ENCODE results near the gene OR6B3. TPM values are rescaled to one million over a fixed set of nuclear protein-coding genes. Genes with fewer than 3 reads are reported as not detected.

The OR6B3 gene
- polyA plus RNA-seq (2013): not detected

GRCh38 chr2:240053173-240054155 lies at the start of gene OR6B3:
Gene OR6B3 (minus strand): TSS chr2:240053521.
- WGBS (ENCODE audit: insufficient coverage): 67% methylated on average over 22 of the region's 28 CpGs
- Histone ChIP-seq H3K4me1 (ENCODE audit: control extremely low read depth in 1 of 4, control insufficient read depth in 4 of 4, insufficient read depth in 4 of 4, low read length in 3 of 4) (no peaks in the 10 kb centered on the region), H3K27ac (ENCODE audit: insufficient read depth in 1 of 2, low read depth in 1 of 2, low read length in 2 of 2, poor library complexity in 1 of 2, severe bottlenecking in 2 of 2) (no peak within 1 kb of the TSS), H3K4me3 (ENCODE audit: control insufficient read depth in 1 of 7, extremely low read depth in 1 of 7, insufficient read depth in 4 of 7, low read depth in 2 of 7, low read length in 6 of 7) (no peak within 1 kb of the TSS), H3K36me3 (ENCODE audit: control insufficient read depth in 4 of 4, insufficient read depth in 4 of 4, low read length in 3 of 4) (no peaks in the 10 kb centered on the region), H3K9me3 (ENCODE audit: control extremely low read depth in 1 of 5, control insufficient read depth in 4 of 5, insufficient read depth in 2 of 5, low read depth in 1 of 5, low read length in 4 of 5) (no peaks in the 10 kb centered on the region), H3K27me3 (replicated peaks in 2 of 5; ENCODE audit: control insufficient read depth in 4 of 5, insufficient read depth in 5 of 5, low read length in 4 of 5) (peaks cover 3 to 83% (median 17%) of the 10 kb centered on the region in 5 experiments)
- ChIA-PET POLR2A (no interaction called here), CTCF (interaction anchor here (0.8 kb wide), 1 partner anchor 8 kb away, joined by 3 read pairs; no protein-coding TSS in a partner anchor)
- no peak for DNase-seq

DNA sequence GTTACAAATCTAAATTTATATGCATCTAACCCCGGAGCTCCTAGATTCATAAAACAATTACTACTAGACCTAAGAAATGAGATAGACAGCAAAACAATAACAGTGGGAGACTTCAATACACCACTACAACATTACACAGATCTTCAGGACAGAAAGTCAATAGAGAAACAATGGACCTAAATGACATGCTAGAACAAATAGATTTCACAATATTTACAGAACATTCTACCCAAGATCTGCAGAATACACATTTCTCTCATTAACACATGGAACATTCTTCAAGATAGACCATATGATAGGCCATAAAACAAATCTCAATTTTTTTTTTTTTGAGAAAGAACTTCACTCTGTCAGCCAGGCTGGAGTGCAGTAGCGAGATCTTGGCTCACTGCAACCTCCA lies 45.0 kb upstream of the OR6B3 start:
- Histone ChIP-seq H3K27me3 (replicated peaks in 2 of 5; ENCODE audit: control insufficient read depth in 4 of 5, insufficient read depth in 5 of 5, low read length in 4 of 5) (peaks cover 27 to 66% (median 29%) of the 10 kb centered on the region in 5 experiments), H3K36me3 (ENCODE audit: control insufficient read depth in 4 of 4, insufficient read depth in 4 of 4, low read length in 3 of 4) (no peaks in the 10 kb centered on the region), H3K4me3 (ENCODE audit: control insufficient read depth in 1 of 7, extremely low read depth in 1 of 7, insufficient read depth in 4 of 7, low read depth in 2 of 7, low read length in 6 of 7) (no peak overlapping the region), H3K4me1 (ENCODE audit: control extremely low read depth in 1 of 4, control insufficient read depth in 4 of 4, insufficient read depth in 4 of 4, low read length in 3 of 4) (no peaks in the 10 kb centered on the region), H3K9me3 (ENCODE audit: control extremely low read depth in 1 of 5, control insufficient read depth in 4 of 5, insufficient read depth in 2 of 5, low read depth in 1 of 5, low read length in 4 of 5) (peaks cover 2 to 23% (median 5%) of the 10 kb centered on the region in 5 experiments), H3K27ac (ENCODE audit: insufficient read depth in 1 of 2, low read depth in 1 of 2, low read length in 2 of 2, poor library complexity in 1 of 2, severe bottlenecking in 2 of 2) (no peak overlapping the region)
- WGBS (ENCODE audit: insufficient coverage): no CpG with 5 or more reads among the region's 2 CpGs
- POLR2A ChIA-PET: no interaction called here
- CTCF ChIA-PET: no interaction called here
- DNase-seq: no peak

- Histone ChIP-seq H3K27me3 (replicated peaks in 2 of 5; ENCODE audit: control insufficient read depth in 4 of 5, insufficient read depth in 5 of 5, low read length in 4 of 5) (peaks cover 28 to 64% (median 30%) of the 10 kb centered on the region in 5 experiments), H3K36me3 (ENCODE audit: control insufficient read depth in 4 of 4, insufficient read depth in 4 of 4, low read length in 3 of 4) (no peaks in the 10 kb centered on the region), H3K27ac (ENCODE audit: insufficient read depth in 1 of 2, low read depth in 1 of 2, low read length in 2 of 2, poor library complexity in 1 of 2, severe bottlenecking in 2 of 2) (no peak overlapping the region), H3K9me3 (ENCODE audit: control extremely low read depth in 1 of 5, control insufficient read depth in 4 of 5, insufficient read depth in 2 of 5, low read depth in 1 of 5, low read length in 4 of 5) (peaks cover 3 to 23% (median 5%) of the 10 kb centered on the region in 5 experiments), H3K4me1 (ENCODE audit: control extremely low read depth in 1 of 4, control insufficient read depth in 4 of 4, insufficient read depth in 4 of 4, low read length in 3 of 4) (no peaks in the 10 kb centered on the region), H3K4me3 (ENCODE audit: control insufficient read depth in 1 of 7, extremely low read depth in 1 of 7, insufficient read depth in 4 of 7, low read depth in 2 of 7, low read length in 6 of 7) (no peak overlapping the region)
- 6% methylated on average over 39 of the region's 43 CpGs for WGBS (ENCODE audit: insufficient coverage)
- POLR2A ChIA-PET: no interaction called here
- no peak for DNase-seq
- CTCF ChIA-PET: no interaction called here
These were observed 42.5 kb upstream of the OR6B3 start for GRCh38 chr2:240095556-240096523.

DNA sequence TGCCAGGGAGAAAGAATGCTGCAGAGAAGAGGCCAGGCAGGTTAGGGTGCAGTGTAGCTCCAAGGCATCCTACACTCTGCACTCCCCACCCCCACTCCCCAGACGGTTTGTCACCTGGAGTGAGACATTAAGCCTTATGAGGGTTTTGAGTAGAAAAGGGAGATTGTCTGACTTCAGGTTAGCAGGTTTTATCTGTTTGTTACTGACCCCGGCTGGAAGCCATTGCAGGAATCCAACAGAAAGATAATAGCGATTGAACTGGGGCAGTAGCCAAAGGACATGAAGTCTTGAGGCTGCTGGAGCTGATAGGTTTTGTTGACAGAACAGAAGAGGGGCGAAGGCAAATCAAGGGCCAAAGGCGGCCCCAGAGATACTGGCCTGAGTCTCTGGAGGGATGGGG lies 36.0 kb upstream of the OR6B3 start:
- ChIA-PET POLR2A (no interaction called here), CTCF (interaction anchor here (1.8 kb wide), 1 partner anchor 28 kb away, joined by 5 read pairs; no protein-coding TSS in a partner anchor)

DNA sequence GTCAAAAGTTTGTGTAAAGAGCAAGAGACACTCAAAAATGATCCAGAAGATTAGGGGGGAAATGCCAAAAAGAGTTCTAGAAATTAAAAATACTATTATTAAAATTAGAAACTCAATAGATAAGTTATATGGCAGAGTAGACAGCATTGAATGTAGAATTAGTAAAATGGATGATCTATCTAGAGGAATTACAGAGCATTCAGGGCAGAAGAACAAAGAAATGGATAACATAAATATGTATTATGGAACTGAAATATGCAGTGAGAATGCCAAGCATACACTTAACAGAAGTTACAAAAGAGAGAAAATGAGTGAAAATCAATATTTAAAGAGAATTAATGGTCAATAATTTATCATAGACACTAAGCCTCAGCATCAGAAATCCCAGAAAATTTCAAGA lies 33.2 kb upstream of the OR6B3 start:
- Histone ChIP-seq H3K27me3 (replicated peaks in 2 of 5; ENCODE audit: control insufficient read depth in 4 of 5, insufficient read depth in 5 of 5, low read length in 4 of 5) (peaks cover 0 to 6% (median 3%) of the 10 kb centered on the region in 5 experiments), H3K36me3 (ENCODE audit: control insufficient read depth in 4 of 4, insufficient read depth in 4 of 4, low read length in 3 of 4) (no peaks in the 10 kb centered on the region), H3K4me1 (ENCODE audit: control extremely low read depth in 1 of 4, control insufficient read depth in 4 of 4, insufficient read depth in 4 of 4, low read length in 3 of 4) (no peaks in the 10 kb centered on the region), H3K27ac (ENCODE audit: insufficient read depth in 1 of 2, low read depth in 1 of 2, low read length in 2 of 2, poor library complexity in 1 of 2, severe bottlenecking in 2 of 2) (no peak overlapping the region), H3K9me3 (ENCODE audit: control extremely low read depth in 1 of 5, control insufficient read depth in 4 of 5, insufficient read depth in 2 of 5, low read depth in 1 of 5, low read length in 4 of 5) (peaks cover 0 to 10% (median 6%) of the 10 kb centered on the region in 5 experiments), H3K4me3 (ENCODE audit: control insufficient read depth in 1 of 7, extremely low read depth in 1 of 7, insufficient read depth in 4 of 7, low read depth in 2 of 7, low read length in 6 of 7) (no peak overlapping the region)
- DNase-seq: no peak
- ChIA-PET CTCF (no interaction called here), POLR2A (no interaction called here)

More for the DNA sequence above, 36.0 kb upstream of the OR6B3 start:
- Histone ChIP-seq H3K9me3 (ENCODE audit: control extremely low read depth in 1 of 5, control insufficient read depth in 4 of 5, insufficient read depth in 2 of 5, low read depth in 1 of 5, low read length in 4 of 5) (peaks cover 0 to 12% (median 9%) of the 10 kb centered on the region in 5 experiments), H3K4me1 (ENCODE audit: control extremely low read depth in 1 of 4, control insufficient read depth in 4 of 4, insufficient read depth in 4 of 4, low read length in 3 of 4) (no peaks in the 10 kb centered on the region), H3K36me3 (ENCODE audit: control insufficient read depth in 4 of 4, insufficient read depth in 4 of 4, low read length in 3 of 4) (no peaks in the 10 kb centered on the region), H3K27me3 (replicated peaks in 2 of 5; ENCODE audit: control insufficient read depth in 4 of 5, insufficient read depth in 5 of 5, low read length in 4 of 5) (peaks cover 4 to 21% (median 5%) of the 10 kb centered on the region in 5 experiments), H3K4me3 (ENCODE audit: control insufficient read depth in 1 of 7, extremely low read depth in 1 of 7, insufficient read depth in 4 of 7, low read depth in 2 of 7, low read length in 6 of 7) (no peak overlapping the region), H3K27ac (ENCODE audit: insufficient read depth in 1 of 2, low read depth in 1 of 2, low read length in 2 of 2, poor library complexity in 1 of 2, severe bottlenecking in 2 of 2) (no peak overlapping the region)
- WGBS (ENCODE audit: insufficient coverage): 90% methylated on average over 3 of the region's 5 CpGs
- DNase-seq: no peak

- Histone ChIP-seq H3K4me3 (ENCODE audit: control insufficient read depth in 1 of 7, extremely low read depth in 1 of 7, insufficient read depth in 4 of 7, low read depth in 2 of 7, low read length in 6 of 7) (no peak overlapping the region), H3K27me3 (replicated peaks in 2 of 5; ENCODE audit: control insufficient read depth in 4 of 5, insufficient read depth in 5 of 5, low read length in 4 of 5) (peaks cover 0 to 4% (median 2%) of the 10 kb centered on the region in 5 experiments), H3K27ac (ENCODE audit: insufficient read depth in 1 of 2, low read depth in 1 of 2, low read length in 2 of 2, poor library complexity in 1 of 2, severe bottlenecking in 2 of 2) (no peak overlapping the region), H3K9me3 (ENCODE audit: control extremely low read depth in 1 of 5, control insufficient read depth in 4 of 5, insufficient read depth in 2 of 5, low read depth in 1 of 5, low read length in 4 of 5) (peaks cover 0 to 18% (median 5%) of the 10 kb centered on the region in 5 experiments), H3K36me3 (ENCODE audit: control insufficient read depth in 4 of 4, insufficient read depth in 4 of 4, low read length in 3 of 4) (no peaks in the 10 kb centered on the region), H3K4me1 (ENCODE audit: control extremely low read depth in 1 of 4, control insufficient read depth in 4 of 4, insufficient read depth in 4 of 4, low read length in 3 of 4) (no peaks in the 10 kb centered on the region)
- WGBS (ENCODE audit: insufficient coverage): no CpG with 5 or more reads among the region's 2 CpGs
- ChIA-PET CTCF (no interaction called here), POLR2A (interaction anchor here (0.6 kb wide), 1 partner anchor 53 kb away, joined by 3 read pairs; no protein-coding TSS in a partner anchor)
- no peak for DNase-seq
These were observed 25.3 kb upstream of the OR6B3 start for GRCh38 chr2:240078631-240079030.

Measured in common myeloid progenitor, CD34-positive (primary cell).